Eye (tissue), 1 donor: ENCODE measurements around the gene GABRG2.

Source experiments
- DNase-seq: peaks from one replicate; pipeline ENCODE4 v3.0.0-alpha.2; 2015

GABRG2 gene

DNA sequence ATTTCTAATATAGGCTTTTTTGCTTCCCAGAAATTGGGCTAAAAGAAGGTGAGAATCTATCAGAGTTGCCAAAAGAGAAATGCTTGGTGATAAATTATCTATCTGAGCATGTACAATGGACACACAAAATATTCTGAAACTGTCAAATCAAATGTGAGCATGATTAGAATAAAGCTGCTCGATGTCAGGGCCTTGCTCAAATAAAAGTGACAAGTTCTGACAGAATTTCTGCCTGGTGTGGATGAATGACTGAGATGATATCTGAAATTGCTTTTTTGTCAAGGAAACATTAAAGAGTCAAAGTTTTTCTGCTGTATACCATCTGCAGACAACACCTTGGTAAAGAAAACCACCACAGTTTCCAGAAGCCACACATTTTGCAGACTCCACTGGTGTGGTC, 128.8 kb downstream of the GABRG2 start:
- no peak for DNase-seq

DNA sequence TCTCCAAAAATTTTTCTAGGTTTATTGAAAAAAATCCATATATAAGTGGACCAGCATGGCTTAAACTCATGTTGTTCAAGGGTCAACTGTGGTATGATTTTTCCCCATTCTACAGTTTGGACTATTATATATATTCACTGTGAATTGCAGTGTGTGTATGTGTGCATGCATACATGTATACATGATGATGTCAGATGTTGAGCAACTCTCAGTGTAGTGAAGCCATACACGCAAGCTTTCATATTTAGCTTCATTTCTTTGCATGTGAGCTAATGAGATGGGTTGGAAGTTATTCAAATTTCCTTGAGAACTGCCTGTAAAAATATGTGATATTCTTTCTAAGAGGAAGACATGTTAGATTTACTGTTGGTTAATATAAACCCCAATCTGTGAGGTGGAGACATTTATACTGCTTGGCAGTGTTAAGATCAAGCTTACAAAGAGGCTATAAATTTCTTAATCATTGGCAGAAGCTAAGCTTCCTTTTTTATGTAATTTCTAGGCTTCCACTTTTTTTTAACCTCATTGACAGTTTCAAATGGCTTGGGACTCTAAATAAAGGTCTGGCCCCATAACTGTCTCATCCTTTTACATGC, 134.8 kb downstream of the GABRG2 start:
- DNase-seq, result no peak
